ENCODE results near the gene BAHD1. TPM values are rescaled to one million over a fixed set of nuclear protein-coding genes. Genes with fewer than 3 reads are reported as not detected.
A peak's percentile ranks its signal among the peaks of the same experiment; 100 is the strongest.

The BAHD1 gene
- 4.7 and 5.5 TPM in 2 replicates for polyA plus RNA-seq (2012; rRNA removed)
- polyA plus RNA-seq (2012; cell fraction: cytosol; rRNA removed): 3.5 and 5.2 TPM in 2 replicates
- polyA plus RNA-seq (2012; cell fraction: nucleus; rRNA removed): 20.7 and 22.9 TPM in 2 replicates

DNA sequence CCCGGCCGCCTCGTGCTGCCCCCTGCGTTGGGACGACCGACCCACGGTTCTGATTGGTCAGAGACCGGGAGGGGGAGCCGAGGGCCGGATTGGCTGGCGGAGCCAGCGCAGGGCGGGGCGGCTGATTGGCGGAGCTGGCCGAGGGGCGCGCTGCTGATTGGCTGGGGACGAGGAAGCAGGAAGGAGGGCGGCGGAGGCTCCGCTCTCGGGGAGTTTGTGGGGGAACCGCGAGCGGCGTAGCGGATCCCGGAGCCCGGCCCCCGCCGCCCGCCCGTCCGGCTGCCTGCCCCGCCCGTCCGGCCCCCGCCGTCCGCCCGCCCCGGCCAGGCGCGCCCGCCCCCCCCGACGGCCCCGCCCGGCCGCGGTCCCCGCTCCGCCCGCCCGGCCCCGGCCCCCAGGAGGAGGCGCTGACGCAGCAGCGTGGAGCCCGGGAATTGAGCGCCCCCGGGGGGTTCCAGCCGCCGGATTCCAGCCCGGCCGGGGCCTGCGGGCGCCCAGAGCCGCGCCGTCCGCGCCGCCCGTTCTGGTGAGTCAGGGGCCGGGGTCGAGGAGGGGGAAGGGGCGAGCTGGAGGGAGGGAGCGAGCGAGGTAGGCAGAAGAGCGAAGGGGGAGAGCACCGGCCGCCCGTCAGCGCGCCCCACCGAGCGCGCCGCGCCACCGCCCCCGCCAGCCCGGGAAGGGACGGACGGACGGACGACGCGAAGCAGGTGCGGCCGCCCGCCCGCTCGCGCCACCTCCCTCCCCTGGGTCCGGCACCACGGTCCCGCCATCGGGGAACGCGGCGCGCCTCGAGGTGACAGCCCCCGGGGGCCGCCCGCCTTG lies at the start of gene BAHD1:
Gene BAHD1, plus strand, starts transcription at position 211 of the 822 bp plus-strand sequence. CDS start 17,512 bp downstream, outside the sequence.
- Histone ChIP-seq H4K20me1 (ENCODE audit: insufficient read depth) (peaks cover 39% of the 10 kb centered on the region), H3K27me3 (ENCODE audit: insufficient read depth) (no peaks in the 10 kb centered on the region; the same call in 1 of the 2 replicates), H3K4me1 (ENCODE audit: control insufficient read depth in 1 of 2, insufficient read depth in 2 of 2, low read depth in 1 of 2, low read length in 1 of 2) (peaks cover 12 to 38% of the 10 kb centered on the region in 2 experiments; a peak in 3 of 4 replicates), H2AFZ (ENCODE audit: low read depth) (peak within 1 kb of the TSS; percentile 83), H3K9ac (peak within 1 kb of the TSS; percentile 64), H3K36me3 (replicated peaks in 1 of 2; ENCODE audit: control insufficient read depth in 1 of 2, insufficient read depth in 2 of 2, low read length in 1 of 2) (no peaks in the 10 kb centered on the region), H3K4me3 (ENCODE audit: low read depth in 2 of 2, low read length in 1 of 2) (peak within 1 kb of the TSS; percentile 75 to 77), H3K4me2 (peak within 1 kb of the TSS; percentile 94), H3K79me2 (ENCODE audit: insufficient read depth) (peaks cover 40% of the 10 kb centered on the region), H3F3A (replicated peaks; ENCODE audit: insufficient read depth) (no peaks in the 10 kb centered on the region), H3K9me3 (no peaks in the 10 kb centered on the region), H3K9me2 (no peaks in the 10 kb centered on the region), H3K27ac (ENCODE audit: low read depth in 2 of 2, low read length in 1 of 2) (peak within 1 kb of the TSS in 1 of 2 experiments; percentile 72; a peak in 2 of 4 replicates)
- peak; percentile 100 for DNase-seq
- POLR2A ChIA-PET: interaction anchor here (0.9 to 1.0 kb wide), 3 partner anchors 10 to 128 kb away, joined by 3 to 4 read pairs (median 3); partner anchors contain the start of genes CHST14 and RPUSD2
- WGBS (ENCODE audit: low lambda C conversion rate): 0% methylated on average over 14 of the region's 119 CpGs
- TF ChIP-seq RAD21 (IDR thresholded peaks at IDR 0.05; ENCODE audit: low read length): no peak
- no peak; the same call in 1 of the 2 replicates for TF ChIP-seq MXI1 (IDR thresholded peaks at IDR 0.05; ENCODE audit: low read depth, low read length)
- TF ChIP-seq, protein P1, sequence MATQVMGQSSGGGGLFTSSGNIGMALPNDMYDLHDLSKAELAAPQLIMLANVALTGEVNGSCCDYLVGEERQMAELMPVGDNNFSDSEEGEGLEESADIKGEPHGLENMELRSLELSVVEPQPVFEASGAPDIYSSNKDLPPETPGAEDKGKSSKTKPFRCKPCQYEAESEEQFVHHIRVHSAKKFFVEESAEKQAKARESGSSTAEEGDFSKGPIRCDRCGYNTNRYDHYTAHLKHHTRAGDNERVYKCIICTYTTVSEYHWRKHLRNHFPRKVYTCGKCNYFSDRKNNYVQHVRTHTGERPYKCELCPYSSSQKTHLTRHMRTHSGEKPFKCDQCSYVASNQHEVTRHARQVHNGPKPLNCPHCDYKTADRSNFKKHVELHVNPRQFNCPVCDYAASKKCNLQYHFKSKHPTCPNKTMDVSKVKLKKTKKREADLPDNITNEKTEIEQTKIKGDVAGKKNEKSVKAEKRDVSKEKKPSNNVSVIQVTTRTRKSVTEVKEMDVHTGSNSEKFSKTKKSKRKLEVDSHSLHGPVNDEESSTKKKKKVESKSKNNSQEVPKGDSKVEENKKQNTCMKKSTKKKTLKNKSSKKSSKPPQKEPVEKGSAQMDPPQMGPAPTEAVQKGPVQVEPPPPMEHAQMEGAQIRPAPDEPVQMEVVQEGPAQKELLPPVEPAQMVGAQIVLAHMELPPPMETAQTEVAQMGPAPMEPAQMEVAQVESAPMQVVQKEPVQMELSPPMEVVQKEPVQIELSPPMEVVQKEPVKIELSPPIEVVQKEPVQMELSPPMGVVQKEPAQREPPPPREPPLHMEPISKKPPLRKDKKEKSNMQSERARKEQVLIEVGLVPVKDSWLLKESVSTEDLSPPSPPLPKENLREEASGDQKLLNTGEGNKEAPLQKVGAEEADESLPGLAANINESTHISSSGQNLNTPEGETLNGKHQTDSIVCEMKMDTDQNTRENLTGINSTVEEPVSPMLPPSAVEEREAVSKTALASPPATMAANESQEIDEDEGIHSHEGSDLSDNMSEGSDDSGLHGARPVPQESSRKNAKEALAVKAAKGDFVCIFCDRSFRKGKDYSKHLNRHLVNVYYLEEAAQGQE (IDR thresholded peaks at IDR 0.05; ENCODE audit: low read depth, low read length): no peak
- peak; percentile 64; the same call in 1 of the 2 replicates for TF ChIP-seq RFX5 (IDR thresholded peaks at IDR 0.05; ENCODE audit: low read length)
- TF ChIP-seq, protein P2, sequence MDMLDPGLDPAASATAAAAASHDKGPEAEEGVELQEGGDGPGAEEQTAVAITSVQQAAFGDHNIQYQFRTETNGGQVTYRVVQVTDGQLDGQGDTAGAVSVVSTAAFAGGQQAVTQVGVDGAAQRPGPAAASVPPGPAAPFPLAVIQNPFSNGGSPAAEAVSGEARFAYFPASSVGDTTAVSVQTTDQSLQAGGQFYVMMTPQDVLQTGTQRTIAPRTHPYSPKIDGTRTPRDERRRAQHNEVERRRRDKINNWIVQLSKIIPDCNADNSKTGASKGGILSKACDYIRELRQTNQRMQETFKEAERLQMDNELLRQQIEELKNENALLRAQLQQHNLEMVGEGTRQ (IDR thresholded peaks at IDR 0.05; ENCODE audit: borderline replicate concordance, low read depth, low read length): no peak
- TF ChIP-seq GABPA (IDR thresholded peaks at IDR 0.05; ENCODE audit: low read depth): no peak; the same call in 1 of the 2 replicates
- TF ChIP-seq POLR2AphosphoS5 (IDR thresholded peaks at IDR 0.05; ENCODE audit: low read depth, low read length): no peak
- no peak for TF ChIP-seq FOSL2 (IDR thresholded peaks at IDR 0.05; ENCODE audit: borderline replicate concordance, low read depth)
- no peak for TF ChIP-seq EZH2phosphoT487 (IDR thresholded peaks at IDR 0.05; ENCODE audit: borderline replicate concordance, low read depth)
- TF ChIP-seq NFIC (IDR thresholded peaks at IDR 0.05; ENCODE audit: borderline replicate concordance): no peak
- TF ChIP-seq, protein P3, sequence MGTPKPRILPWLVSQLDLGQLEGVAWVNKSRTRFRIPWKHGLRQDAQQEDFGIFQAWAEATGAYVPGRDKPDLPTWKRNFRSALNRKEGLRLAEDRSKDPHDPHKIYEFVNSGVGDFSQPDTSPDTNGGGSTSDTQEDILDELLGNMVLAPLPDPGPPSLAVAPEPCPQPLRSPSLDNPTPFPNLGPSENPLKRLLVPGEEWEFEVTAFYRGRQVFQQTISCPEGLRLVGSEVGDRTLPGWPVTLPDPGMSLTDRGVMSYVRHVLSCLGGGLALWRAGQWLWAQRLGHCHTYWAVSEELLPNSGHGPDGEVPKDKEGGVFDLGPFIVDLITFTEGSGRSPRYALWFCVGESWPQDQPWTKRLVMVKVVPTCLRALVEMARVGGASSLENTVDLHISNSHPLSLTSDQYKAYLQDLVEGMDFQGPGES (IDR thresholded peaks at IDR 0.05; ENCODE audit: low read depth, low read length): peak; percentile 56; the same call in 1 of the 2 replicates
- TF ChIP-seq TEAD4 (IDR thresholded peaks at IDR 0.05; ENCODE audit: borderline replicate concordance, insufficient read depth): no peak
- TF ChIP-seq GATA2 (CRISPR knock-in tag; IDR thresholded peaks at IDR 0.05): no peak
- TF ChIP-seq ELF1 (IDR thresholded peaks at IDR 0.05): peak; percentile 84
- no peak for TF ChIP-seq FOXJ3 (CRISPR knock-in tag; IDR thresholded peaks at IDR 0.05)
- TF ChIP-seq, protein P4, sequence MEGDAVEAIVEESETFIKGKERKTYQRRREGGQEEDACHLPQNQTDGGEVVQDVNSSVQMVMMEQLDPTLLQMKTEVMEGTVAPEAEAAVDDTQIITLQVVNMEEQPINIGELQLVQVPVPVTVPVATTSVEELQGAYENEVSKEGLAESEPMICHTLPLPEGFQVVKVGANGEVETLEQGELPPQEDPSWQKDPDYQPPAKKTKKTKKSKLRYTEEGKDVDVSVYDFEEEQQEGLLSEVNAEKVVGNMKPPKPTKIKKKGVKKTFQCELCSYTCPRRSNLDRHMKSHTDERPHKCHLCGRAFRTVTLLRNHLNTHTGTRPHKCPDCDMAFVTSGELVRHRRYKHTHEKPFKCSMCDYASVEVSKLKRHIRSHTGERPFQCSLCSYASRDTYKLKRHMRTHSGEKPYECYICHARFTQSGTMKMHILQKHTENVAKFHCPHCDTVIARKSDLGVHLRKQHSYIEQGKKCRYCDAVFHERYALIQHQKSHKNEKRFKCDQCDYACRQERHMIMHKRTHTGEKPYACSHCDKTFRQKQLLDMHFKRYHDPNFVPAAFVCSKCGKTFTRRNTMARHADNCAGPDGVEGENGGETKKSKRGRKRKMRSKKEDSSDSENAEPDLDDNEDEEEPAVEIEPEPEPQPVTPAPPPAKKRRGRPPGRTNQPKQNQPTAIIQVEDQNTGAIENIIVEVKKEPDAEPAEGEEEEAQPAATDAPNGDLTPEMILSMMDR (IDR thresholded peaks at IDR 0.05): peak; percentile 17; the same call in 1 of the 2 replicates
- 0 out of 2 replicates have a peak, but pooled peaks have one; percentile 35 for TF ChIP-seq NRF1 (IDR thresholded peaks at IDR 0.05; ENCODE audit: low read depth, low read length)
- TF ChIP-seq, protein P5, sequence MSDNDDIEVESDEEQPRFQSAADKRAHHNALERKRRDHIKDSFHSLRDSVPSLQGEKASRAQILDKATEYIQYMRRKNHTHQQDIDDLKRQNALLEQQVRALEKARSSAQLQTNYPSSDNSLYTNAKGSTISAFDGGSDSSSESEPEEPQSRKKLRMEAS (IDR thresholded peaks at IDR 0.05; ENCODE audit: low read depth): peak; percentile 89
- TF ChIP-seq TAF1 (IDR thresholded peaks at IDR 0.05; ENCODE audit: borderline replicate concordance, low read depth, low read length): peak; percentile 42; the same call in 1 of the 2 replicates
- TF ChIP-seq YY1 (IDR thresholded peaks at IDR 0.05; ENCODE audit: low read depth): no peak
- CTCF ChIA-PET: interaction anchor here (0.8 to 3.3 kb wide), 12 partner anchors 11 to 162 kb away, joined by 3 to 16 read pairs (median 4); partner anchors contain the start of gene CHST14
